ENCODE results near the gene AGAP5.
"Not testable (repeated sequence)": the region's sequence is repeated elsewhere in the genome, so short reads cannot be mapped to it uniquely, and the experiment has no call there.

DNA sequence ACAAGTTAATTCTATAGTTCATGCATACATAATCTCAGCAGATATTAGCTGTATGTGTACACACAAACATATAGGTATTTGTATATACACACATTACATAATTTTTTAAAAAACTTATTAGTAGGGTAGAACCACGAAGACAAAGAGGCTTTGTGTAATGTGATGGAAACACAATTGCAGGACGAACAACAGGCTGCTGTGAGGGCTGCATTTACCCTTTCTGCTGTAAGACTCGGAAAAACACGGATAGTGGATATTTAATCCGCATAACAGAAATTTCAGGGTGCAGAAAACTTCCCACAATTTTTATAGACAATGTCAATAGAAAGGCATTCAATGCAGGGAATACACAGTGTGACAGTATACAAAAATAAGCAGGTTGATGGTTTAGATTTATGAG lies 13.8 kb upstream of the AGAP5 start:
- TF ChIP-seq CTCF, POLR2A (IDR thresholded peaks at IDR 0.05): not testable (repeated sequence)
